Mesodermal cell (in vitro differentiated cells): Measurements from ENCODE around the gene AQP12B.

Experiments
- H3K27ac ChIP-seq: 2 replicates; pipeline ENCODE4 v1.7.0; 2013; ENCODE audit warnings: mild to moderate bottlenecking, low read depth, low read length, moderate library complexity; ENCODE audit not compliant: severe bottlenecking
- H3K36me3 ChIP-seq: 2 replicates; pipeline ENCODE4 v1.7.1; 2013; ENCODE audit warnings: mild to moderate bottlenecking, low read length, moderate library complexity; ENCODE audit not compliant: control insufficient read depth, insufficient read depth
- H3K4me1 ChIP-seq: one replicate; pipeline ENCODE4 v1.7.1; 2013; ENCODE audit warnings: mild to moderate bottlenecking, low read length; ENCODE audit not compliant: insufficient read depth, control insufficient read depth, poor library complexity, severe bottlenecking
- H3K4me3 ChIP-seq: 2 replicates; pipeline ENCODE4 v1.7.0; 2013; ENCODE audit warnings: low read length, control low read depth, mild to moderate bottlenecking; ENCODE audit not compliant: insufficient read depth, poor library complexity, severe bottlenecking; ENCODE audit errors: extremely low read depth
- H3K9me3 ChIP-seq: 2 replicates; pipeline ENCODE4 v1.7.1; 2013; ENCODE audit warnings: mild to moderate bottlenecking, low read length, moderate library complexity; ENCODE audit not compliant: control insufficient read depth
- WGBS, 2 experiments: methylation state at CpG; one replicate each; pipeline ENCODE4 v1.1.5; 2013; ENCODE audit warnings: missing lambda C conversion rate in 2 of 2; ENCODE audit not compliant: insufficient coverage in 2 of 2; 5-methylcytosine and 5-hydroxymethylcytosine counted together

The AQP12B gene

DNA sequence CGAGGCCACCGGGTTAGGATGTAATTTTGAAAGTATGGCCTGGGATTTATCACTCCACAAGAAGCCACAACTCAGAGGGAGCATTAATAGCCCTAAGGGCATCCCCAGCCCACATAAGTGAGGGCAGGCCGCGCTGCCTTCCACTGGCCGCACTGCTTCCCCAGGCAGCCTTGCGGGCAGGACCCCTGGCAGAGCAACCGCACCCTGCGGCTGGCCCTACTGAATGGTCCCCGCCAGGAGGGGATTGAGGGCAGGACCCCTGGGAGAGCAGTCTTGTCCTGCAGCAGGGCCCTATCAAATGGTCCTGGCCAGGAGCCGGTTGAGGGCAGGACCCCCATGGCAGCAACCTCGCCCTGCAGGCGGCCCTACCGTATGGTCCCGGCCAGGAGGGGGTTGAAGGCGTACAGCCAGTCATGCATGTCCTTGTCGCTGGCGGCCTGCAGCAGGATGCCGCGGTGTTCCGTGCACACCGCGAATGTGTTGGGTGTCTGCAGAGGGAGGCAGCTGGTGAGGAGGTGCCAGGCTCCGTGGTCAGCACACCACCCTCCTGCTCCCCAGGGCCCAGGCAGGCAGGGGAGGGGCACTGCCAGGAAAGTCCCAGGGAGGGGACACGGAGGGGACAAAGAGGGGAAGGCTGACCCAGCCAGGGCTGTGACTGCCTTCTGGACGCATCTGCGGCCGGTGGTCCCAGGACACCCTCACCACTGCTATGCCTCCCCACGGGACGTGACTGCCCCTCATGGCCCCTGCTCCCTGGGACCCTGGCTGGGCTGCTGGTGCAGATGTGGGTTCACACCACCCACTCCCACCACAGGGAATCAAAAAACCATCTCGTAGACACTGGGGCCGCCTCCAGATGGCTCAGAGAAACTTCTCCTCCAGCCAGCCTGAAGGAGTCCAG, 35.2 kb upstream of the AQP12B start:
- WGBS, 2 experiments: 93 to 94% methylated on average over 22 to 23 of the region's 31 CpGs
- Histone ChIP-seq H3K36me3 (no peaks in the 10 kb centered on the region), H3K27ac (no peak overlapping the region), H3K4me3 (no peak overlapping the region), H3K4me1 (no peaks in the 10 kb centered on the region), H3K9me3 (no peaks in the 10 kb centered on the region)

DNA sequence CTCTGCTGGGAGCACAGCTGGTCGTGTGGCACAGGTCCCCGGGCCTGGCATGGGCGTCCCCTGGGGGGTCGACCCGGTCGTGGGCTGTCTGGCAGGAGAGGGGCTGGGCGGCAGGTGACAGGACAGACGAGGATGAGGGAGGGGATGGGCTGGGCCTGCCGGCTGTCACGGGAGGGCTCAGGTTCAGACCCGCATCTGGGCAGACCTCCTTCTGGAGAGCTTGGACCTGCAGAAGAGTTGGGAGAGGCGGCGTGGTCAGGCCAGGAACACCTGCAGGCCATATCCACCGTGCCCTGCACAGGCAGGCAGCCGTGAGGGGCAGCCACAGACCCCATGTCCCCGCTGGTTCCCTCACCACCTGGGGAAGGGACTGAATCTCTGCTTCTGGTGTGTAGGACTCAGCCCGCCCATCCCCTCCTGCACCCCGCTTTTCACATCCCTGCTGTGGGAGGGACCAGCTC, 34.5 kb upstream of the AQP12B start:
- 90 to 92% methylated on average over 15 to 16 of the region's 18 CpGs for WGBS, 2 experiments
- no peaks in the 10 kb centered on the region for H3K36me3 ChIP-seq
- no peak overlapping the region for H3K27ac ChIP-seq
- H3K4me1 ChIP-seq: no peaks in the 10 kb centered on the region
- no peaks in the 10 kb centered on the region for H3K9me3 ChIP-seq
- H3K4me3 ChIP-seq: no peak overlapping the region

DNA sequence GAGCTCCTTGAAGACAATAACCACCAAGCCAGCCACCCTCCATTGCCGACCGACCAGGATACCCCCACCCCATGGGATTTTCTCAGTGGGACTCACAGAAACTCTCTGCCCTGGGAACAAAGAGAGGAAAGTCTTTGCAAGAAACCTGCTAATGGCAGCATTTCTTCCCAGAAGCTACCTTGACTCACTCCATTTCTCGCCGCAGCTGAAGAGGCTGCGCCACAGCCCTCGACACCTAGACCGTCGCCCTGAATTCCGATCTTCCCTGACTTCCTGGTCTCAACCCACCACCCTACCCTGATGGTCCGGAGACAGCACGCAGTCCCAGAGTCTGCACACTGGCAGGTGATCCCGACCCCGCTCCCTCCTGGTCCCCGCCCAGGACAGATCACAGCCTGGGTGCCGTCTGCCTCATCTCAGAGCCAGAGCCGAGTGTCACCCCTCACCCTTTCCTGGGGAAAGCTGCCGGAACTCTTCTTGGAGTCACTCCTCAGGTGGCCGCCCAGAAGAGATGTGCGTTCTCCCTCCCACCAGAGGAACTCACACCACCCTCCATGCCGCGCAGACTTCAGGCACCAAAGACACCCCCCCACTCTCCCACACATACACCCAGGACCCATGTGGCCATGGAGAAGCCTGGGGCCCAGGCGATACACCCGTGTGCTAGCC, 33.6 kb upstream of the AQP12B start:
- H3K4me3 ChIP-seq: no peak overlapping the region
- 92 to 95% methylated on average over 13 to 21 of the region's 23 CpGs for WGBS, 2 experiments

DNA sequence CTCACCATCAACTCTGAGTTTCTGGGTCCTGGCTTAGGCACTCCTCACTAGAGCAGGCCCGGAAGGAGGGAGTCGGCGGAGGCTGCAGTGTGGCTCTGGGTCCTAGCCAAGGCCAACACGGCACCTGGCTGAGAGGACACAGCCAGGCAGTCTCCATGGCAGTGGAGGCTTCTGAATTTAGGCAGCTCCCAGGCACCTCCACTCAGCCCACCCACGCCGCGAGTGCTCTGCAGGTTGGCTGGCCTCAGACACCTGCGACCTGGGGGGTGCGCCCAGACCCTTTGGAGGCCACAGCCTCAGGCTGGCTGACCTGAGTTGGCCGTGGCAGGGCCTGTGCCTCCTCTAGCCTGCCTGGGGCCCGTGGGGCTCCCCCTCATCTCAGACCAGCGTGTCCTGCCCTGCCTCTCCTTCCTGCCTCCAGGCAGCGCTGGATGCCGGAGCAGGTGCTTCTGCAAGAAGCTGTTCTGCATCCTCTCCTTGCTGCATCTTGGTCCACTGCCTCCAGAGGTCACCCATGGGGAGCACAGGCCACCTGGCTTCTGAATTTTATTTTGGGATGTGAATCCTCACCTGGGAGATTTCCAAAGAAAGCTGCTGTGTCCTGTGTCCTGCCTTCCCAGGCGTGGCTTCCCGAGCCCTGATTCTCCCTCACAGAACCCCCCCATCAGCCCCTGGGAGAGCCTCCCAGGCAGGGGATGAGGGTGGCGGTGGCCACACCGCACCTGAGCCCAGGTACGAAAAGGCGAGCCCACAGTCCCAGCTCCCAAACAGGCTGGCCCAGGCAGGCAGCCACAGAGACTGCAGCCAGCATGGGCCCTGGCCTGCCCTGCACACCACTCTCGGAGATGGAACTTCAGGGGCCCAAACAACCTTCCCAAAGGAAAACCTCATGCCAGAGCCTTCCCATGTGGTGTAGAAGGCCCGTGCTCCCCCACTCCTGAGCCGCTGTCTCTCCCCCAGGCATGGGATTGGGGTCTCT, 32.4 kb upstream of the AQP12B start:
- Histone ChIP-seq H3K36me3 (no peaks in the 10 kb centered on the region), H3K27ac (no peak overlapping the region), H3K9me3 (no peaks in the 10 kb centered on the region), H3K4me3 (no peak overlapping the region), H3K4me1 (no peaks in the 10 kb centered on the region)
- WGBS, 2 experiments: 88 to 89% methylated on average over 17 to 23 of the region's 23 CpGs

More for the DNA sequence above, 33.6 kb upstream of the AQP12B start:
- Histone ChIP-seq H3K27ac (no peak overlapping the region), H3K4me1 (no peaks in the 10 kb centered on the region), H3K9me3 (no peaks in the 10 kb centered on the region), H3K36me3 (no peaks in the 10 kb centered on the region)

DNA sequence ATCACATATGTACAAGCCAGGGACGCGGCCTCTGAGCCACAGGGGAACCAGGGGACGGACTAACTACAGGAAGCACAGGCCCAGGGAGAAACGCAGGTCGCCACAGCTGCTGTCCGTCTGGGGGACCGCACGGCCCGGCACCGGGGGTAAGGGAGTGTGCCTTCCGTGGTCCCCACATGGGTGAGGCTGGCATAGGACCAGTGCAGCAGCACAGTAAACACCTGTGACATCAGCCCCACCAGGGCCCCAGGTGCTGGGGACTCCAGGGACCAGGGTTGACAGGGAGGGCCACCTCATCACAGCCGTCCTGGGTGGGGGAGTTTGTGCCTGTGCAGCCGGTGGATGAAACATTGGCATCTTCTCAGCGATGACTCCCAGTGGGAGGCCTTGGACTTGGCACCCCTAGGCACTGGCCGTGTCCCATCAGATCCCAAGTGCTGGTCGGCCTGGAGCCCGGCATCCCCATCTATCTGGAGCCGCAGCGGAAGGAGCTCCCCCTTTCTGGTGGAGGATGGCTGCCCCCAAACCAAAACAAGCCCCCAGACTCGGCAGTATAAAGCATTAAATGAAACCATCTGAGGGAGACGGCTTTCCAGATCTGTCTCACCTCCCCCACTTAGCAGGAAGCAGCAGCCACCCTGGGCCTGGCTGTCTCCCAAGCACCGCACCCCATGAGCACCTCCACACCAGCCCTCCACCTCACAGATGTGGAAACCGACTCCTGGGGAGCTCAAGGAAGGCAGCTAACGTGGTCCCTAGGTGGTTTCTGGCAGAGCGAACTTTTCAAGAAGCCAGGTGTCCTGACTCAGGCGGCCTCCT, 31.5 kb upstream of the AQP12B start:
- Histone ChIP-seq H3K4me1 (no peaks in the 10 kb centered on the region), H3K4me3 (no peak overlapping the region), H3K27ac (no peak overlapping the region), H3K36me3 (no peaks in the 10 kb centered on the region), H3K9me3 (no peaks in the 10 kb centered on the region)
- 91 to 93% methylated on average over 25 to 26 of the region's 26 CpGs for WGBS, 2 experiments

DNA sequence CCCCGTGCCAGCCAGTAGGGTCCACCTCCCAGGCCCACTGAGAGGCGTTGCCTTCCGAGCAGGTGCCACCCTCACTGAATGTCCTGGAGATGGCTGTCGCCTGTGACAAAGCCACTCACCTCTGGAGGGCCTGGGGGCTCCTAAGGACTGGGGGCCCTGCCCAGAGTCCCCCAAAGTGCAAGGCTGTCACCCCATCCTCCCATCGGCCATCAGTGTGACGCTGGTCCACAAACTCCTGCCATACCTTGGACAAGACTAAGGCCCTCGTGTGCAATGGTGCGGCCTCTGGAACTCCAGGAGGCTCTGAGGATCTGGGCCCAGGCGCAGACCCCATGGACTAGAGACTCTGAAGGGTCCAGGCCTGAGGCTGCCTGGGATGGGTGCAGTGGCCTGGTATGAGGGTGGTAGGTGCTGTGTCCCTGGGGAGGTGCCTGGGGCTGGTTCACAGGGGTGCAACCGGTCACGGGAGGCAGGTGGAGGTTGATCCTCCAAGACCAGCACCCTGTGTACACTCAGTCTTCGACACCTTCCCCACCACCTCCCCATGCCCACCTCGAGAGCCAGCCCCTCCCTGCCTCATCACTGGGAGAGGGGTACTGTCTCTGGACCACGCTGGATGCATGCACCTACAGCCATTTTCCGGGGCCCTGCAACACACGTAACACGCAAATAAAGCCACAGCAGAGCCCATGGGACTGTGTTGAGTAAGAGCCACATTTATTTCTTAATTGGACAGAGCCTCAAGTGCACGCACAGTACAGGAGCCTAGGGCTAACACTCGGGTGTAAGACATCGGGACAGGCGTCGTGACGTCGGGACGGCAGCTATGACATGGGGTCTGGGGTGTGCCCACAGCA, 30.6 kb upstream of the AQP12B start:
- Histone ChIP-seq H3K36me3 (no peaks in the 10 kb centered on the region), H3K4me3 (no peak overlapping the region), H3K4me1 (no peaks in the 10 kb centered on the region), H3K9me3 (no peaks in the 10 kb centered on the region), H3K27ac (no peak overlapping the region)
- WGBS, 2 experiments: 88% methylated on average over 22 to 24 of the region's 25 CpGs

DNA sequence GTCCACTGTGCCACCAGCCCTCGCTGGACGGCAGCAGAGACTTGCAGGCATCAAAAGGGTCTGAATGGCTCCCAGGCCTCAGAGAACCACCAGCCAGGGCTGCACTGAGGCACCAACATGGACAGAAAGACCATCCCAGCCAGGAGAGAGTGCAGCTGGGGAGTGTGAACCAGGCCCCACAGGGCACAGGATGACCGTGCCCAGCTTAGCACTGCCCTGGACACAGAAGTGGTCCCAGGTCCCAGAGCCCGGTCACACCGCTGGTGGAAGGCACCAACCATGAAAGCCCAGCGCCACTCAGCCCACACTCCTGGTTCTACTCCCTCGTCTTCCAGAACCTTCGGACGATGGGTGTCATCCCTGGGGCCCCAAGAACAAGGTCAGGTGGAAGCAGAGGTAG, 29.4 kb upstream of the AQP12B start:
- WGBS, 2 experiments: 87 to 90% methylated on average over 9 of the region's 9 CpGs
- Histone ChIP-seq H3K4me3 (no peak overlapping the region), H3K4me1 (no peaks in the 10 kb centered on the region), H3K27ac (no peak overlapping the region), H3K9me3 (no peaks in the 10 kb centered on the region), H3K36me3 (no peaks in the 10 kb centered on the region)

DNA sequence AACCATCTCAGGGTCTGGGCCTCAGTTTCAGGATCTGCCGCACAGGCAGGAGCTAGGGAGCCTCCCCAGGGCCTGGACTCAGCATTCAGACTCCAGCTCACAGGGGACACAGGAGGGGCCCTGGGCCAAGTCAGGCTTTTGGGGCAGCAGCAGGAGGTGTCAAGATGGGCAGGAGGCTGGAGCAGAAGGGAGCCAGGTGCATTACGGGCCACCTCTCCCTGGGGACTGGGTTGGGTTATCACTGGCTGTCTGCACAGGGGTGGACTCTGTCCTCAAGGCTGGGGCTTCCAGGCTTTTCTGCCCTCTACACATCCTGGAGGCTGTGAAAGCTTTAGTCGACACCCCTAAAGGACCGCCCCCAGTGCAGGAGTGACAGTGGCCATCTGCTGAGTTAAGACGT, 29.0 kb upstream of the AQP12B start:
- Histone ChIP-seq H3K9me3 (no peaks in the 10 kb centered on the region), H3K27ac (no peak overlapping the region), H3K4me3 (no peak overlapping the region), H3K4me1 (no peaks in the 10 kb centered on the region), H3K36me3 (no peaks in the 10 kb centered on the region)
- WGBS, 2 experiments: 84 to 94% methylated on average over 5 of the region's 5 CpGs

DNA sequence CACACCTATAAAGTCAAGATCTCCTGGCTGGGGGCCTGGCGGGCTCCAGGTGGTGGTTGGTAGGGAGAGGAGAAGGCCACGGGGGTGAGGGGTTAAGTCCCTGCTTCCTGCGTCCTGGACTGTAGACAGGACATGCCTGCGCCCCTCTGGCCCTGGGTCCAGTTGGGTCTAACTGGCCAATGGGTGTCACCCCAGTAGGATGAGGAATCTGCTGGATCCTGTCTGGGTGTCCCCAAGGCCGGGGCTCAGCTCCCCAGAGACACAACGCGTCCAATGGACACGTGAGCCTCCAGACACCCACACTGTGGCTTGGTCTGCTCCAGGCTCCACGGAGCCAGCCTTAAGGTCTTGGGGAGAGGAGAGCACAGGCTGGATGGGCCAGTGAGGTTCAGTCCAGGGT, 28.6 kb upstream of the AQP12B start:
- Histone ChIP-seq H3K4me1 (no peaks in the 10 kb centered on the region), H3K9me3 (no peaks in the 10 kb centered on the region), H3K27ac (no peak overlapping the region), H3K4me3 (no peak overlapping the region), H3K36me3 (no peaks in the 10 kb centered on the region)
- WGBS, 2 experiments: 88 to 96% methylated on average over 7 to 8 of the region's 9 CpGs
